Uterus (tissue), 4 donors: ENCODE measurements around the gene MAP7D1. TPM values are rescaled to one million over a fixed set of nuclear protein-coding genes. Genes with fewer than 3 reads are reported as not detected.
A peak's percentile ranks its signal among the peaks of the same experiment; 100 is the strongest.

Experiments
- DNase-seq, 2 donors: peaks; one replicate each; pipeline ENCODE4 v3.0.0-alpha.2; 2019 to 2020
- H3K27ac ChIP-seq, 2 donors: fragments of 200-600 bp; sonication (generic); 1 replicate in 1 of 2; 2 replicates in 1 of 2; pipeline ENCODE4 v1.5.1; 2016 to 2018
- H3K27me3 ChIP-seq, 2 donors: fragments of 200-600 bp; sonication (generic); one replicate each; pipeline ENCODE4 v1.5.1; 2018 to 2019; ENCODE audit warnings: control low read depth in 1 of 2
- H3K36me3 ChIP-seq, 2 donors: fragments of 200-600 bp; sonication (generic); one replicate each; pipeline ENCODE4 v1.5.1; 2019; ENCODE audit warnings: control low read depth in 1 of 2
- H3K4me1 ChIP-seq, 2 donors: fragments of 200-600 bp; sonication (generic); one replicate each; pipeline ENCODE4 v1.5.1; 2018 to 2019; ENCODE audit warnings: control low read depth in 1 of 2
- H3K4me3 ChIP-seq, 2 donors: fragments of 200-600 bp; sonication (generic); 1 replicate in 1 of 2; 2 replicates in 1 of 2; pipeline ENCODE4 v1.5.1; 2018 to 2019; ENCODE audit warnings: mild to moderate bottlenecking in 1 of 2
- H3K9me3 ChIP-seq, 2 donors: fragments of 200-600 bp; sonication (generic); one replicate each; pipeline ENCODE4 v1.5.1; 2019; ENCODE audit warnings: control low read depth in 1 of 2
- POLR2A ChIP-seq, 2 donors: fragments of 450-650 bp; IDR thresholded peaks; one replicate each; pipeline ENCODE4 v1.6.1; 2016; ENCODE audit warnings: antibody characterized with exemption in 2 of 2, mild to moderate bottlenecking in 1 of 2, moderate library complexity in 1 of 2
- intact Hi-C: fragments of 100-400 bp; cut with DNase I; formaldehyde crosslinking; loops from one replicate; pipeline ENCODE4 v1.15.1; 2023; ENCODE audit warnings: low total_unique reads
- total RNA-seq, 4 donors: library from RNA; depleted of rRNA in 3 of 4; stranded (reverse); fragments of >200 nt in 3 of 4; gene quantifications; one replicate each; pipeline versions ENCODE4 v1.1.0 to v1.2.4, GENCODE V29; 2014 to 2023
- TF ChIP-seq, protein P1 (sequence below), 4 experiments: fragments of 200-600 bp in 2 of 4; fragments of 450-650 bp in 2 of 4; sonication (generic) in 2 of 4; IDR thresholded peaks; one replicate each; pipeline ENCODE4 v1.5.1; 2016 to 2019; ENCODE audit warnings: antibody characterized with exemption in 4 of 4, mild to moderate bottlenecking in 2 of 4, moderate library complexity in 1 of 4
- donor health status: DM: yes; HTN: yes; CAD: no.

Gene MAP7D1
- total RNA-seq, 4 donors from 2014 or later = 53.5 to 115 (median 77.3) TPM

DNA sequence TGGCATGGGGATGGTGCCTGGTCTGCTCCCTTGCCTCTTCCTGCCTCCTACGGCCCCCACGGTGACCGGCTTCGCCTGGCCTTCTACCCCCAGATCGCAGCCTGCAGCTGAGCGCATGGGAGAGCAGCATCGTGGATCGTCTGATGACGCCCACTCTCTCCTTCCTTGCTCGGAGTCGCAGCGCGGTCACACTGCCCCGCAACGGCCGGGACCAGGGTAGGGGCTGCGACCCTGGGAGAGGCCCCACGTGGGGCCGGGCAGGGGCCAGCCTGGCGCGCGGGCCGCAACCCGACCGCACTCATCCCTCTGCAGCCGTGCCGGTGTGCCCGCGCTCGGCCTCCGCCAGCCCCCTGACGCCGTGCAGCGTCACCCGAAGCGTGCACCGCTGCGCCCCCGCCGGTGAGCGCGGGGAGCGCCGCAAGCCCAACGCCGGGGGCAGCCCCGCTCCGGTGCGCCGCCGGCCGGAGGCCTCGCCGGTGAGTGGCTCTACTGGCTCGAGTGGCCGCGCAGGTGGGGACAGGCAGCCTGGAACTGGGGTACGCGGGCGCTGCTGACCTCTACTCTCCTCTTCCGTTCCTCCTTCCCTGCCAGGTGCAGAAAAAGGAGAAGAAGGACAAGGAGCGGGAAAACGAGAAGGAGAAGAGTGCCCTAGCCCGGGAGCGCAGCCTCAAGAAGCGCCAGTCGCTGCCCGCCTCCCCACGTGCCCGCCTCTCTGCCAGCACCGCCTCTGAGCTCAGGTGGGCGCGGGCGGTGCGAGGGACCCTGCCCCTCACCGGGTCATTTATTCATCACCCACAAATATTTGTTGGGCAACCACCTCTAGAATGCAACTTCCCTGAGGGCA lies 20.4 kb downstream of the MAP7D1 start:
- Histone ChIP-seq H3K4me1 (peaks cover 0 to 4% of the 10 kb centered on the region in 2 donors), H3K27me3 (no peaks in the 10 kb centered on the region), H3K27ac (peak overlapping the region; percentile 28 to 35), H3K4me3 (no peak overlapping the region), H3K9me3 (no peaks in the 10 kb centered on the region), H3K36me3 (no peaks in the 10 kb centered on the region)
- no peak for DNase-seq
- TF ChIP-seq, protein P1, sequence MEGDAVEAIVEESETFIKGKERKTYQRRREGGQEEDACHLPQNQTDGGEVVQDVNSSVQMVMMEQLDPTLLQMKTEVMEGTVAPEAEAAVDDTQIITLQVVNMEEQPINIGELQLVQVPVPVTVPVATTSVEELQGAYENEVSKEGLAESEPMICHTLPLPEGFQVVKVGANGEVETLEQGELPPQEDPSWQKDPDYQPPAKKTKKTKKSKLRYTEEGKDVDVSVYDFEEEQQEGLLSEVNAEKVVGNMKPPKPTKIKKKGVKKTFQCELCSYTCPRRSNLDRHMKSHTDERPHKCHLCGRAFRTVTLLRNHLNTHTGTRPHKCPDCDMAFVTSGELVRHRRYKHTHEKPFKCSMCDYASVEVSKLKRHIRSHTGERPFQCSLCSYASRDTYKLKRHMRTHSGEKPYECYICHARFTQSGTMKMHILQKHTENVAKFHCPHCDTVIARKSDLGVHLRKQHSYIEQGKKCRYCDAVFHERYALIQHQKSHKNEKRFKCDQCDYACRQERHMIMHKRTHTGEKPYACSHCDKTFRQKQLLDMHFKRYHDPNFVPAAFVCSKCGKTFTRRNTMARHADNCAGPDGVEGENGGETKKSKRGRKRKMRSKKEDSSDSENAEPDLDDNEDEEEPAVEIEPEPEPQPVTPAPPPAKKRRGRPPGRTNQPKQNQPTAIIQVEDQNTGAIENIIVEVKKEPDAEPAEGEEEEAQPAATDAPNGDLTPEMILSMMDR (IDR thresholded peaks at IDR 0.05) = no peak
- TF ChIP-seq POLR2A (IDR thresholded peaks at IDR 0.05) = no peak
- intact Hi-C loops = no loop called here

DNA sequence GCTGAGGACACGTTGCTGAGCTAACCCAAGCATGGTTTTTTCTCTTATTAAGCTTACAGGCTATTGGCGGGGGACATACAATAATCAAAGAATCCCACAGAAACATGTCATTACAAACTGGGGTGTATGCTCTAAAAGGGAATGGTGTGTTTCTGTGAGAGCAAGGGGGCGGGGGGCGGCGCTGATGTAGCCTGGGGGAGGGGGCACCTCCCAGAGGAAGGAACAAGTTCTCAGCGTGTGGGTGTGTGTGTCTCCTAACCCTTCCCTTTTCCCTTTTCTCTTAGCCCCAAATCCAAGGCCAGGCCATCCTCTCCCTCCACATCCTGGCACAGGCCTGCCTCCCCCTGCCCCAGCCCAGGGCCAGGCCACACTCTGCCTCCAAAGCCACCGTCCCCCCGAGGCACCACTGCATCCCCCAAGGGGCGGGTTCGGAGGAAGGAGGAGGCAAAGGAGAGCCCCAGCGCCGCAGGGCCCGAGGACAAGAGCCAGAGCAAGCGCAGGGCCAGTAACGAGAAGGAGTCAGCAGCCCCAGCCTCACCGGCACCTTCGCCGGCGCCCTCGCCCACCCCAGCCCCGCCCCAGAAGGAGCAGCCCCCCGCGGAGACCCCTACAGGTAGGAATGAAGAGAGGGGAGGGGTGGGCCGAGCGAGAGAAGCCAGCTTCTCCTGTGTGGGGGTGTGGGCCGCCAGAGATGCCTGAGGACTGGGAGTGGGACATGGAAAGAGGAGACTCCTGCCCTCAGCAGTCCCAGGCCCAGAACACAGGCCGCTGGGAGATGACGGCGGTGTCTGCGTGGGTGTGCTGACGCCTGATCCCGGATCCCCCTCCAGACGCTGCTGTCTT lies 21.9 kb downstream of the MAP7D1 start:
- no peak for TF ChIP-seq POLR2A (IDR thresholded peaks at IDR 0.05)
- TF ChIP-seq, protein P1 (IDR thresholded peaks at IDR 0.05) = no peak
- Histone ChIP-seq H3K27ac (peak overlapping the region; percentile 4 to 14), H3K27me3 (no peaks in the 10 kb centered on the region), H3K4me1 (peaks cover 0 to 4% of the 10 kb centered on the region in 2 donors), H3K4me3 (no peak overlapping the region), H3K36me3 (no peaks in the 10 kb centered on the region), H3K9me3 (no peaks in the 10 kb centered on the region)
- intact Hi-C loops = no loop called here
- no peak for DNase-seq

DNA sequence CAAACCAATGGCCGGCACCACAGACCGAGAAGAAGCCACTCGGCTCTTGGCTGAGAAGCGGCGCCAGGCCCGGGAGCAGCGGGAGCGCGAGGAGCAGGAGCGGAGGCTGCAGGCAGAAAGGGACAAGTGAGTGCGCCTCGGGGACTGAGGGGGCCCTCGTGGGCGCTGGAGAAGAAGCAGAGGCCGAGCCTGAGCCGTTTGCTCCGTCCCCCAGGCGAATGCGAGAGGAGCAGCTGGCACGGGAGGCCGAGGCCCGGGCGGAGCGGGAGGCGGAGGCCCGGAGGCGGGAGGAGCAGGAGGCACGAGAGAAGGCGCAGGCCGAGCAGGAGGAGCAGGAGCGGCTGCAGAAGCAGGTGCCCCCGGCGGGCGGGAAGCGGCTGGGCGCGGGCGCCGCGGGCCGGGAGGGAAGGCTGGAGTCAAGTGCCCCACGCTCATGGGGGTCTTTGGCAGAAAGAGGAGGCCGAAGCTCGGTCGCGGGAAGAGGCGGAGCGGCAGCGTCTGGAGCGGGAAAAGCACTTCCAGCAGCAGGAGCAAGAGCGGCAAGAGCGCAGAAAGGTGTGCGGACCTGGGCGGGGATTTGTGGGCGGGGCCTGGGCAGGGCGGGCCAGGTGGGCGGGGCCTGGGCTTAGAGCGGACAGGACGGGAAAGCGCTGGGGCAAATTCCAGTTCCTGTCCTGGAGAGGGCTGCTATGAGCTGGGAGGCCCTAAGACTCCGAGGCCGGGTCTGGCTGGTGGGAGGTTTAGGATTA lies 22.7 kb downstream of the MAP7D1 start:
- H3K27me3 ChIP-seq = no peaks in the 10 kb centered on the region
- no peaks in the 10 kb centered on the region for H3K36me3 ChIP-seq
- no peak for DNase-seq
- TF ChIP-seq, protein P1 (IDR thresholded peaks at IDR 0.05) = no peak
- TF ChIP-seq POLR2A (IDR thresholded peaks at IDR 0.05) = no peak
- H3K27ac ChIP-seq = no peak overlapping the region
- intact Hi-C loops = no loop called here
- no peak overlapping the region for H3K4me3 ChIP-seq
- H3K9me3 ChIP-seq = no peaks in the 10 kb centered on the region
- peaks cover 0 to 4% of the 10 kb centered on the region in 2 donors for H3K4me1 ChIP-seq

DNA sequence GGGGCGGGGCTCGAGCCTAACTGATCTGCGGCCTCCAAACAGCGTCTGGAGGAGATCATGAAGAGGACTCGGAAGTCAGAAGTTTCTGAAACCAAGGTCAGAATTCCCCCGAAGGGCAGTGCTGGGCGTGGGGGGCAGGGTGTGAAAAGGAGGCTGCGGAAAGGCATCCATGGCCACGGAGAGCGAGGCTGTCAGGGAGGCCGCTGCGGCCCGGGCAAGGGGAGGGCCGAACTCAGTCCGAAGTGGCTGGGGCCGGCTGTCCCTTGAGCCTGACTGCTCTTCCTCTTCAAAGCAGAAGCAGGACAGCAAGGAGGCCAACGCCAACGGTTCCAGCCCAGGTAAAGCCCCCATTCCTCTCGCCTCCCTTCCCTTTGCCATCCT lies 23.2 kb downstream of the MAP7D1 start:
- no peaks in the 10 kb centered on the region for H3K9me3 ChIP-seq
- no peak for DNase-seq
- TF ChIP-seq POLR2A (IDR thresholded peaks at IDR 0.05) = no peak
- TF ChIP-seq, protein P1 (IDR thresholded peaks at IDR 0.05) = no peak
- intact Hi-C loops = no loop called here
- no peaks in the 10 kb centered on the region for H3K27me3 ChIP-seq
- H3K4me1 ChIP-seq = peaks cover 0 to 4% of the 10 kb centered on the region in 2 donors
- H3K27ac ChIP-seq = no peak overlapping the region
- no peaks in the 10 kb centered on the region for H3K36me3 ChIP-seq
- no peak overlapping the region for H3K4me3 ChIP-seq
